ENCODE measurements around the gene CCDC93.

Gene CCDC93

GRCh38 chr2:118056801-118057200 lies 42.9 kb upstream of the CCDC93 start:
- DNase-seq (ENCODE audit: extremely low spot score), result no peak
- TF ChIP-seq BHLHE40 (IDR thresholded peaks at IDR 0.05; ENCODE audit: borderline replicate concordance) (no peak), CTBP1 (IDR thresholded peaks at IDR 0.05; ENCODE audit: borderline replicate concordance) (no peak), LEF1 (IDR thresholded peaks at IDR 0.05; ENCODE audit: borderline replicate concordance) (no peak), NFRKB (IDR thresholded peaks at IDR 0.05) (no peak), SP1 (IDR thresholded peaks at IDR 0.05) (no peak), TARDBP (IDR thresholded peaks at IDR 0.05) (no peak), FOXA1 (IDR thresholded peaks at IDR 0.05) (no peak), ARNT (IDR thresholded peaks at IDR 0.05) (no peak), HDGF (IDR thresholded peaks at IDR 0.05; ENCODE audit: borderline replicate concordance) (no peak), SUZ12 (IDR thresholded peaks at IDR 0.05) (no peak), ELF4 (IDR thresholded peaks at IDR 0.05) (no peak), FOXM1 (IDR thresholded peaks at IDR 0.05; ENCODE audit: borderline replicate concordance) (no peak)
- TF ChIP-seq, protein P1, sequence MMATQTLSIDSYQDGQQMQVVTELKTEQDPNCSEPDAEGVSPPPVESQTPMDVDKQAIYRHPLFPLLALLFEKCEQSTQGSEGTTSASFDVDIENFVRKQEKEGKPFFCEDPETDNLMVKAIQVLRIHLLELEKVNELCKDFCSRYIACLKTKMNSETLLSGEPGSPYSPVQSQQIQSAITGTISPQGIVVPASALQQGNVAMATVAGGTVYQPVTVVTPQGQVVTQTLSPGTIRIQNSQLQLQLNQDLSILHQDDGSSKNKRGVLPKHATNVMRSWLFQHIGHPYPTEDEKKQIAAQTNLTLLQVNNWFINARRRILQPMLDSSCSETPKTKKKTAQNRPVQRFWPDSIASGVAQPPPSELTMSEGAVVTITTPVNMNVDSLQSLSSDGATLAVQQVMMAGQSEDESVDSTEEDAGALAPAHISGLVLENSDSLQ (IDR thresholded peaks at IDR 0.05), result no peak
- ChIA-PET POLR2A (interaction anchor here (1.0 kb wide), 1 partner anchor 9 kb away, joined by 5 read pairs; no protein-coding TSS in a partner anchor), CTCF (interaction anchor here (0.7 kb wide), 1 partner anchor 9 kb away, joined by 3 read pairs; no protein-coding TSS in a partner anchor)

DNA sequence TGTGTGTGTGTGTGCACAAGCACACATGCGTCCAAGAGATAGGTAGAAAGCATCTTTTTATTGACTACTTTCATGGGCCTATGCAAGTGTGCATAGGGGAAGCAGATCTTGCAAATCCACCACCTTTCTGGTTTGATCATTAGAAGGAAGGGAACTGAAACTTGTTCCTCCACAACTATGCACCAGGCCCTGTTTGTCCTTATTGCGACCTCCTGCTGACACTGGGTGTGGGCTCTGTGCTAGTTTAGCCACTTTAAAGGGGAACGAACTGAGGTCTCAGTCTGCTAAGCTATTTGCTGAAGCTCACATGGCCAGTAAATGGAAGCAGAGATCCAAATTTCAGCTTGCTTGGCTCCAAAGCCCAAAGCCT lies 42.3 kb upstream of the CCDC93 start:
- ChIA-PET POLR2A (interaction anchor here (1.3 kb wide), 1 partner anchor 130 kb away, joined by 3 read pairs; no protein-coding TSS in a partner anchor), CTCF (interaction anchor here (0.7 to 0.8 kb wide), 2 partner anchors 9 to 113 kb away, joined by 3 read pairs; no protein-coding TSS in a partner anchor)
- no peak for DNase-seq (ENCODE audit: extremely low spot score)
- TF ChIP-seq ARNT (IDR thresholded peaks at IDR 0.05) (no peak), FOXM1 (IDR thresholded peaks at IDR 0.05; ENCODE audit: borderline replicate concordance) (no peak), HDGF (IDR thresholded peaks at IDR 0.05; ENCODE audit: borderline replicate concordance) (no peak), FOXK2 (IDR thresholded peaks at IDR 0.05) (no peak), TARDBP (IDR thresholded peaks at IDR 0.05) (no peak), BHLHE40 (IDR thresholded peaks at IDR 0.05; ENCODE audit: borderline replicate concordance) (no peak), NFRKB (IDR thresholded peaks at IDR 0.05) (no peak), SP1 (IDR thresholded peaks at IDR 0.05) (no peak), ELF4 (IDR thresholded peaks at IDR 0.05) (no peak), L3MBTL2 (conservative IDR thresholded peaks at IDR 0.05) (no peak), ZNF384 (IDR thresholded peaks at IDR 0.05) (no peak)
- TF ChIP-seq, protein P1 (IDR thresholded peaks at IDR 0.05), result no peak

- ChIA-PET POLR2A (interaction anchor here (1.3 kb wide), 1 partner anchor 131 kb away, joined by 3 read pairs; no protein-coding TSS in a partner anchor), CTCF (interaction anchor here (0.8 to 1.3 kb wide), 2 partner anchors 9 to 114 kb away, joined by 3 read pairs; no protein-coding TSS in a partner anchor)
- TF ChIP-seq FOXA1 (IDR thresholded peaks at IDR 0.05), result no peak
- no peak for TF ChIP-seq FOXM1 (IDR thresholded peaks at IDR 0.05; ENCODE audit: borderline replicate concordance)
- TF ChIP-seq TARDBP (IDR thresholded peaks at IDR 0.05), result no peak
- no peak for TF ChIP-seq SUZ12 (IDR thresholded peaks at IDR 0.05)
- no peak for TF ChIP-seq LEF1 (IDR thresholded peaks at IDR 0.05; ENCODE audit: borderline replicate concordance)
- TF ChIP-seq FOXK2 (IDR thresholded peaks at IDR 0.05), result no peak
- no peak for TF ChIP-seq HDGF (IDR thresholded peaks at IDR 0.05; ENCODE audit: borderline replicate concordance)
- TF ChIP-seq ZNF384 (IDR thresholded peaks at IDR 0.05), result no peak
- DNase-seq (ENCODE audit: extremely low spot score), result no peak
These were observed 41.8 kb upstream of the CCDC93 start for GRCh38 chr2:118055512-118056164.

GRCh38 chr2:118054213-118055008 lies 40.5 kb upstream of the CCDC93 start:
- no peak for DNase-seq (ENCODE audit: extremely low spot score)
- ChIA-PET CTCF (interaction anchor here (0.7 to 1.3 kb wide), 3 partner anchors 8 to 827 kb away, joined by 3 read pairs; no protein-coding TSS in a partner anchor), POLR2A (interaction anchor here (1.1 kb wide), 1 partner anchor 132 kb away, joined by 5 read pairs; no protein-coding TSS in a partner anchor)
- TF ChIP-seq, protein P1 (IDR thresholded peaks at IDR 0.05), result no peak
- TF ChIP-seq ELF4 (IDR thresholded peaks at IDR 0.05) (no peak), ARNT (IDR thresholded peaks at IDR 0.05) (no peak), L3MBTL2 (conservative IDR thresholded peaks at IDR 0.05) (no peak), SP1 (IDR thresholded peaks at IDR 0.05) (no peak), ZNF384 (IDR thresholded peaks at IDR 0.05) (no peak), LEF1 (IDR thresholded peaks at IDR 0.05; ENCODE audit: borderline replicate concordance) (no peak), NFRKB (IDR thresholded peaks at IDR 0.05) (no peak), SUZ12 (IDR thresholded peaks at IDR 0.05) (no peak), HDGF (IDR thresholded peaks at IDR 0.05; ENCODE audit: borderline replicate concordance) (no peak), FOXM1 (IDR thresholded peaks at IDR 0.05; ENCODE audit: borderline replicate concordance) (no peak), FOXA1 (IDR thresholded peaks at IDR 0.05) (no peak), TARDBP (IDR thresholded peaks at IDR 0.05) (no peak), CTBP1 (IDR thresholded peaks at IDR 0.05; ENCODE audit: borderline replicate concordance) (no peak), FOXK2 (IDR thresholded peaks at IDR 0.05) (no peak), BHLHE40 (IDR thresholded peaks at IDR 0.05; ENCODE audit: borderline replicate concordance) (no peak)

- no peak for DNase-seq (ENCODE audit: extremely low spot score)
- ChIA-PET CTCF (interaction anchor here (1.3 kb wide), 1 partner anchor 802 kb away, joined by 3 read pairs; no protein-coding TSS in a partner anchor), POLR2A (no interaction called here)
- TF ChIP-seq HDGF (IDR thresholded peaks at IDR 0.05; ENCODE audit: borderline replicate concordance), result no peak
- TF ChIP-seq ZNF384 (IDR thresholded peaks at IDR 0.05), result no peak
- TF ChIP-seq NFRKB (IDR thresholded peaks at IDR 0.05), result no peak
- TF ChIP-seq, protein P1 (IDR thresholded peaks at IDR 0.05), result no peak
- no peak for TF ChIP-seq CTBP1 (IDR thresholded peaks at IDR 0.05; ENCODE audit: borderline replicate concordance)
- TF ChIP-seq SUZ12 (IDR thresholded peaks at IDR 0.05), result no peak
- TF ChIP-seq FOXA1 (IDR thresholded peaks at IDR 0.05), result no peak
- TF ChIP-seq TARDBP (IDR thresholded peaks at IDR 0.05), result no peak
- TF ChIP-seq ARNT (IDR thresholded peaks at IDR 0.05), result no peak
- TF ChIP-seq LEF1 (IDR thresholded peaks at IDR 0.05; ENCODE audit: borderline replicate concordance), result no peak
- TF ChIP-seq BHLHE40 (IDR thresholded peaks at IDR 0.05; ENCODE audit: borderline replicate concordance), result no peak
- no peak for TF ChIP-seq ELF4 (IDR thresholded peaks at IDR 0.05)
- TF ChIP-seq FOXM1 (IDR thresholded peaks at IDR 0.05; ENCODE audit: borderline replicate concordance), result no peak
- no peak for TF ChIP-seq L3MBTL2 (conservative IDR thresholded peaks at IDR 0.05)
- no peak for TF ChIP-seq FOXK2 (IDR thresholded peaks at IDR 0.05)
- TF ChIP-seq SP1 (IDR thresholded peaks at IDR 0.05), result no peak
These were observed 39.8 kb upstream of the CCDC93 start for GRCh38 chr2:118053681-118054080.

Data from HEK293T (cell line).